Measurements from ENCODE around the gene SYTL1.
A peak's percentile ranks its signal among the peaks of the same experiment; 100 is the strongest.

The SYTL1 gene

DNA sequence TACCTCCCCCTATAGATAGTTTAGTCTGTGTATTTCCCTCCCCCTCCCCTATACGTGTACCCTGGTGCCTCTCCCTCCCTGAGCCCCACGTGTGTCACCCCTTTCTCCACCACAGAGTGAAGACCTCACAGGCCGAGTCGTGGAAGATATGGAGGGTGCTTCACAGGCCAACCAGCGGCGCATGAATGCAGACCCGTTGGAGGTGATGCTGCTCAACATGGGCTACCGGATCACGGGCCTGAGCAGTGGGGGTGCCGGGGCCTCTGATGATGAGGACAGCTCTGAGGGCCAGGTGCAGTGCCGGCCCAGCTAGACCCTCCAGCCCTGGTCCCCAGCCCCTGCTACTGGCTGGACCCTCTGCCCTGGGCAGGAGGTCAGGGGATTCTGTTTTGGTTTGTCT is 35.8 kb upstream of the SYTL1 start:
- TF ChIP-seq, protein P1, sequence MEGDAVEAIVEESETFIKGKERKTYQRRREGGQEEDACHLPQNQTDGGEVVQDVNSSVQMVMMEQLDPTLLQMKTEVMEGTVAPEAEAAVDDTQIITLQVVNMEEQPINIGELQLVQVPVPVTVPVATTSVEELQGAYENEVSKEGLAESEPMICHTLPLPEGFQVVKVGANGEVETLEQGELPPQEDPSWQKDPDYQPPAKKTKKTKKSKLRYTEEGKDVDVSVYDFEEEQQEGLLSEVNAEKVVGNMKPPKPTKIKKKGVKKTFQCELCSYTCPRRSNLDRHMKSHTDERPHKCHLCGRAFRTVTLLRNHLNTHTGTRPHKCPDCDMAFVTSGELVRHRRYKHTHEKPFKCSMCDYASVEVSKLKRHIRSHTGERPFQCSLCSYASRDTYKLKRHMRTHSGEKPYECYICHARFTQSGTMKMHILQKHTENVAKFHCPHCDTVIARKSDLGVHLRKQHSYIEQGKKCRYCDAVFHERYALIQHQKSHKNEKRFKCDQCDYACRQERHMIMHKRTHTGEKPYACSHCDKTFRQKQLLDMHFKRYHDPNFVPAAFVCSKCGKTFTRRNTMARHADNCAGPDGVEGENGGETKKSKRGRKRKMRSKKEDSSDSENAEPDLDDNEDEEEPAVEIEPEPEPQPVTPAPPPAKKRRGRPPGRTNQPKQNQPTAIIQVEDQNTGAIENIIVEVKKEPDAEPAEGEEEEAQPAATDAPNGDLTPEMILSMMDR (IDR thresholded peaks at IDR 0.05; ENCODE audit: borderline replicate concordance, insufficient read depth, low read depth, low read length): no peak
- H3K4me3 ChIP-seq (ENCODE audit: low read depth, low read length): no peak overlapping the region

DNA sequence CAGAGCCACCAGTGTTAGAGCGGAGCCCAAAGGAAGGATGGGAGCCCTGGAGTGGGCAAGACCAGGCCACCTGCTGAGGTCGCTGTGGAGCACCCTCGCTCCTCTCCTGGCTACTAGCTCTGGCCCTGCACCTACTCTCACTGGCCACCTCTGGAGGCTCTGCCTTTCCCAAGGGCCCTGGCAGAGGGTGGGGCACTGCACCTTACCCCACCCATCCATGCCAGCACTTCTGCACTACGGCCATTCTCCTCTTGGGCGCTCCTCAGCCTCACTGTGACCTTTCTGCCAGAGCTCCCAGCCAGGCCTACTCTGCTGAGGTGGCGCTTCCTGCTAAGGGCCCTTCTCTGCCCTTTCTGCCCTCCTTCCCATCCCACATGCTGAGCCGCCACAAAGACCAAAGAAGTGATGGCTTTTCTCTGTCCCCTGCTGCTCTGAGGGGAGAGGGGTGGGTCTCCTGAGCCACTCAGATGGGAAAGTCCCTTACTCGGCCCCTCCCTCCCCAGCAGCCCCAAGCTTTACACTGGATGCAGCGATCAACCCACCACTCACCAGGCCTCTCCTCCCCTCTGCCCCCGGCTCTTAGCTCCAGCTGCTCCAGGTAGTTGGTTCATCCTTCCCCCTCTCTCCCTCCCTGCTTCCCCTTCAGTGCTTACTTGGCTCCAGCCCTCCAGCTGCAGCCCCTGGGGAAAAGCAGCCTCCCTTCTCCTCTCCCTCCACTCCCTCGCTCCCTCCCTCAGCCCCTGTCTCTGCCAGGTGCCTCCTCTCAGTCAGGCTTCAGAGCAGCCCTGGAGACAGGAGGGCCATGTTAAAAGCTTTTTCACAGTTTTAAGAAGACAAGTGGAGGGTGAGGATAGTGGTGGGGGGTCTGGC is 34.7 kb upstream of the SYTL1 start:
- TF ChIP-seq, protein P1 (IDR thresholded peaks at IDR 0.05; ENCODE audit: borderline replicate concordance, insufficient read depth, low read depth, low read length): 0 out of 2 replicates have a peak, but pooled peaks have one; percentile 13
- no peak overlapping the region for H3K4me3 ChIP-seq (ENCODE audit: low read depth, low read length)

DNA sequence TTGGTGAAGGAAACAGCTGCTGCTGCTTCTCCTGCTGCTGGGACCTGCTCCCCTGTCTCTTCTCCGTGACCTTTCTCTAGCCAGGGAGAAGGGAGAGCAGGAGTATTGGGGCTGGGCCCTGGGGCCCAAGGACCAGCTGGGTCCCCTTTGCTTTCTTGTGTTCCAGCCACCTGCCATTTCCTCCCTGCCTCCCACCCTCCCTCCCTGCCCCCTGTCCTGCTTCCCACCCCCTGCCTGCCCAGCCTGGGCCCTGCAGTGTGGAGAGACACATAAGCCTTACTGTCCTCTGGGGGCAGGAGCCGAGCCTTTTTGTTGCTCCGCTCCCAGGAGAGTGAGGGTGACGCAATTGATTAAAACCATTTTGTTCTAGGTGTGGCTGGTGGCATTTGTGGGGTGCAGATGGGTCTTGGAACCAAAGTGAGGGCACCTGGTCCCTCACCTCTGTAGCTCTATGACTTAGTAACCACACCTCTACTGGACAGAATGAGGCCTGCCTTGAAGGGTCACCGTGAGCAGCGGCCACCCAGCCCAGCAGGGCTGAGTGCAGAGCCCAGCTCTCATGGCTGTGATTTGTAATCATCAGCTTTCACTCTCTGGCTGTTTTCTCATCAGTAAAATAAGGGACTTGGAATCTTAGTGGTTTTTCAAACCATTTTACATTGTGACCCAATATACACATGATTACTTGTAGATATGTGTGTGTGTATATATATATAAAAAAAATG is 33.8 kb upstream of the SYTL1 start:
- no peak overlapping the region for H3K4me3 ChIP-seq (ENCODE audit: low read depth, low read length)
- TF ChIP-seq, protein P1 (IDR thresholded peaks at IDR 0.05; ENCODE audit: borderline replicate concordance, insufficient read depth, low read depth, low read length): no peak

DNA sequence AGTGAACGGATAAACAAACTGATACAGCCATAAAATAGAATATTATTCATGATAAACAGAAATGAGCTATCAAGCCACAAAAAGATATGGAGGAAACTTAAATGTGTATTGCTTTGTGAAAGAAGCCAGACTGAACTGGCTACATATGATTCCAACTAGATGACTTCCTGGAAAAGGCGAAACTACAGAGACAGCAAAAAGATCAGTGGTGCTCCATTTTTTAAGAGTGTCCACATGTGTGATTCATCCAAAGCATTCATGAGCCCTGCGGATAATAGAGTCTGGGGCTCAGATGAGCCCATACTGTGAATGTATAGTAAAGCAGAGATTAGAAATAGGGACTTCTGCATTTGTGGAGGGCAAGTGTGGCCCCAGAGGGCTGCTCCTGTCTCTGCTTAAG is 27.7 kb upstream of the SYTL1 start:
- no peak overlapping the region for H3K4me3 ChIP-seq (ENCODE audit: low read depth, low read length)
- TF ChIP-seq, protein P1 (IDR thresholded peaks at IDR 0.05; ENCODE audit: borderline replicate concordance, insufficient read depth, low read depth, low read length): no peak

DNA sequence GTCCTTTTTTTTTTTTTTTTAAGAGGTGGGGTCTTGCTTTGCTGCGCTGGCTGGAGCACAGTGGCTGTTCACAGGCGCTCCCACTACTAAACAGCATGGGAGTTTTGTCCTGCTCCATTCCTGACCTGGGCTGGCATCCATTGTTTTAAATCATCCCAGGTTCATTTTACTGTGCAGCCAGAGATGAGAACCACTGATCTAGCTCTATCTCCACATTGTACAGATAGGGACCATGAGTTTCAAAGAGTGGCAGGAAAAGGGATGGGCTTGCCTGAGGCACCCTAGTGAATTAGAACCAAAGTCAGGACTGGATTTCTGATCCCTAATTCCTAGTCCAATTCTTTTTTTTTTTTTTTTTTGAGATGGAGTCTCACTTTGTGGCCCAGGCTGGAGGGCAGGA is 27.1 kb upstream of the SYTL1 start:
- TF ChIP-seq, protein P1 (IDR thresholded peaks at IDR 0.05; ENCODE audit: borderline replicate concordance, insufficient read depth, low read depth, low read length): no peak
- no peak overlapping the region for H3K4me3 ChIP-seq (ENCODE audit: low read depth, low read length)

DNA sequence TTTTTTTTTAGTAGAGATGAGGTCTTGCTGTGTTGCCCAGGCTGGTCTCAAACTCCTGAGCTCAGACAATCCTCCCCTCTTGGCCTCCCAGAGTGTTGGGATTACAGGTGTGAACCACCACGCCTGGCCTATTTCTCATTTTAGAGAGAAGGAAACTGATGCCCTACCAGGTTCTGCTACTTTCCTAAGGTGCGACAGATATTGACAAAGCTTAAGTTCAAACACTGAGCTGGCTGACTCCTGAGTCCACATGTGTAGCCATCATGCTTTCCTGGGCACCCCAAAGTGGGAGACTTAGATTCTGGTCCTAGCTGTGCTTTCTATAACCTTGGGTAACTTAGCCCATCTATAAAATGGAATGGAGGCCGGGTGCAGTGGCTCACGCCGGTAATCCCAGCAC is 25.0 kb upstream of the SYTL1 start:
- no peak overlapping the region for H3K4me3 ChIP-seq (ENCODE audit: low read depth, low read length)
- TF ChIP-seq, protein P1 (IDR thresholded peaks at IDR 0.05; ENCODE audit: borderline replicate concordance, insufficient read depth, low read depth, low read length): no peak
